Measurements from ENCODE around the gene DGKB.

DNA sequence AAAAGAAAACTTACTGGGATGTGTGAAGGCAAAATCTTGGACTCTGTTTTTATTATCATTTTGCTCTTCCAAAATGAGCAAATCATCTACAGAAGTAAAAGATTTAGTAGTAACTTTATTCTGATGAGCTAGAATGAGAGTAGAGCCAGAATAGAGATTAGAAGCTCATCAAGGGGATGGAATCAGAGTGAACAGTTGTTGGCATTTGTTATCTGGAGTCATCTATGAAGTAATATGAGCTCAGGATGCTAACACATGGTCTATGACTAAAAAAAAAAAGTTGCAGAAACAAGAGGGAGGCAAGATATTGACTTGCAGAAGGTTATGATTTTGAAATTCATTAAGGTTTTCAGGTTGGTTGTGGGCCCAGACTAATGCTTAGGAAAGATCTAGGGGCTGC lies 504.0 kb downstream of the DGKB start:
- TF ChIP-seq, protein P1, sequence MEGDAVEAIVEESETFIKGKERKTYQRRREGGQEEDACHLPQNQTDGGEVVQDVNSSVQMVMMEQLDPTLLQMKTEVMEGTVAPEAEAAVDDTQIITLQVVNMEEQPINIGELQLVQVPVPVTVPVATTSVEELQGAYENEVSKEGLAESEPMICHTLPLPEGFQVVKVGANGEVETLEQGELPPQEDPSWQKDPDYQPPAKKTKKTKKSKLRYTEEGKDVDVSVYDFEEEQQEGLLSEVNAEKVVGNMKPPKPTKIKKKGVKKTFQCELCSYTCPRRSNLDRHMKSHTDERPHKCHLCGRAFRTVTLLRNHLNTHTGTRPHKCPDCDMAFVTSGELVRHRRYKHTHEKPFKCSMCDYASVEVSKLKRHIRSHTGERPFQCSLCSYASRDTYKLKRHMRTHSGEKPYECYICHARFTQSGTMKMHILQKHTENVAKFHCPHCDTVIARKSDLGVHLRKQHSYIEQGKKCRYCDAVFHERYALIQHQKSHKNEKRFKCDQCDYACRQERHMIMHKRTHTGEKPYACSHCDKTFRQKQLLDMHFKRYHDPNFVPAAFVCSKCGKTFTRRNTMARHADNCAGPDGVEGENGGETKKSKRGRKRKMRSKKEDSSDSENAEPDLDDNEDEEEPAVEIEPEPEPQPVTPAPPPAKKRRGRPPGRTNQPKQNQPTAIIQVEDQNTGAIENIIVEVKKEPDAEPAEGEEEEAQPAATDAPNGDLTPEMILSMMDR (IDR thresholded peaks at IDR 0.05): no peak
- TF ChIP-seq MXI1 (IDR thresholded peaks at IDR 0.05; ENCODE audit: low read depth, low read length): no peak
- TF ChIP-seq ELF1 (IDR thresholded peaks at IDR 0.05): no peak
- no peak for TF ChIP-seq EZH2phosphoT487 (IDR thresholded peaks at IDR 0.05; ENCODE audit: borderline replicate concordance, low read depth)

Measured in SK-N-SH (cell line).